H1 (cell line): ENCODE measurements around the gene THOC6. TPM values are rescaled to one million over a fixed set of nuclear protein-coding genes. Genes with fewer than 3 reads are reported as not detected.

Experiments used
- CBX5 ChIP-seq: fragments of 300-800, 300-1000 bp; sonication (generic); IDR thresholded peaks from 2 replicates; pipeline ENCODE4 v1.7.1; 2016; ENCODE audit warnings: antibody characterized with exemption, low read length, low read depth
- CHD1 ChIP-seq: IDR thresholded peaks from 2 replicates; pipeline ENCODE4 v1.6.1; 2012; ENCODE audit warnings: low read depth, low read length, improper control_type of control experiment
- CREB1 ChIP-seq: IDR thresholded peaks from 2 replicates; pipeline ENCODE4 v1.6.1; 2012; ENCODE audit warnings: inconsistent platforms
- CTBP2 ChIP-seq: IDR thresholded peaks from 2 replicates; pipeline ENCODE4 v1.7.0; 2011; ENCODE audit warnings: borderline replicate concordance, mild to moderate bottlenecking, moderate library complexity, mixed read lengths, low read length; ENCODE audit not compliant: insufficient read depth, insufficient read length
- E2F6 ChIP-seq: IDR thresholded peaks from 2 replicates; pipeline ENCODE4 v1.6.1; 2012; ENCODE audit warnings: inconsistent platforms
- KDM1A ChIP-seq: fragments of 200-600, 300-600 bp; sonication (generic); IDR thresholded peaks from 2 replicates; pipeline ENCODE4 v1.7.1; 2016; ENCODE audit warnings: mild to moderate bottlenecking, low read length, borderline replicate concordance
- RXRA ChIP-seq: IDR thresholded peaks from 2 replicates; pipeline ENCODE4 v1.6.1; 2011; ENCODE audit warnings: low read depth, mild to moderate bottlenecking, low read length, moderate library complexity; ENCODE audit not compliant: insufficient read depth
- SIN3A ChIP-seq, 2 experiments: IDR thresholded peaks in 1 of 2; conservative IDR thresholded peaks in 1 of 2; 2 replicates each; pipeline ENCODE4 v1.6.1; 2011 to 2012; ENCODE audit warnings: low read length in 2 of 2, improper control_type of control experiment in 1 of 2, low read depth in 1 of 2, mild to moderate bottlenecking in 1 of 2
- polyA plus RNA-seq, 7 experiments: library from polyadenylated mRNA; depleted of rRNA in 3 of 7; stranded (reverse) in 5 of 7; unstranded in 2 of 7; fragments of >200 nt in 5 of 7; fragments of 200-250 nt in 2 of 7; gene quantifications; 1 replicate in 5 of 7; 2 replicates in 1 of 7; 4 replicates in 1 of 7; pipeline versions ENCODE4 v1.2.1 to v1.2.3, GENCODE V29; 2011 to 2013; ENCODE audit warnings: missing spikeins in 2 of 7, mixed read lengths in 2 of 7
- total RNA-seq: library from RNA; stranded (reverse); fragmentation: NEBNext Ultra II Directional; extraction: Animal tissue kit (Norgen Biotek cat#: 25700); gene quantifications from 2 replicates; pipeline ENCODE4 v1.2.1, GENCODE V29; 2021

The THOC6 gene
- total and polyA plus RNA-seq, 2 of the 8 experiments (the other 6 are each of a cell fraction or from before 2014, with no cell fraction given) = 78.5 to 111 TPM

GRCh38 chr16:3044708-3045107 is 20.9 kb downstream of the THOC6 start (continued):
- TF ChIP-seq RXRA (no peak), SIN3A (conservative IDR thresholded peaks at IDR 0.05 in 1 of 2, IDR thresholded peaks at IDR 0.05 in 1 of 2; ENCODE audit: low read depth in 1 of 2, low read length in 2 of 2) (no peak), KDM1A (no peak), CREB1 (no peak), CBX5 (no peak), E2F6 (no peak), CHD1 (no peak), CTBP2 (no peak)
